A673 (cell line): ENCODE data around the gene MYH3. TPM values are rescaled to one million over a fixed set of nuclear protein-coding genes. Genes with fewer than 3 reads are reported as not detected.

Experiments used
- BruUV-seq: library from RNA; stranded (reverse); fragments of 400-500 nt; replicated peaks from 2 replicates; lab custom pipeline; 2021; lab: Mats Ljungman, UMichigan
- CTCF ChIA-PET: fragments of 300-600 bp; sonication (Branson Sonifier 250); formaldehyde crosslinking; loops from one replicate; lab custom pipeline; 2022; ENCODE audit warnings: antibody characterized with exemption; lab: Charles Lee
- POLR2A ChIA-PET: fragments of 300-600 bp; sonication (Branson Sonifier 250); formaldehyde crosslinking; loops from one replicate; lab custom pipeline; 2022; ENCODE audit warnings: antibody characterized with exemption; ENCODE audit not compliant: low non-redundant PET; lab: Charles Lee
- DNase-seq: peaks from one replicate; pipeline ENCODE4 v3.0.0-alpha.2; 2015; ENCODE audit warnings: low spot score
- H3K27ac ChIP-seq: fragments of 200-600 bp; sonication (generic); 2 replicates; pipeline ENCODE4 v1.5.1; 2016; ENCODE audit warnings: mixed run types, low read depth, mild to moderate bottlenecking, mixed read lengths, antibody characterized with exemption, low read length; ENCODE audit not compliant: poor library complexity, severe bottlenecking
- H3K27me3 ChIP-seq: fragments of 200-600 bp; sonication (generic); replicated peaks from 2 replicates; pipeline ENCODE4 v1.6.1; 2017; ENCODE audit warnings: mixed run types, low read depth, mild to moderate bottlenecking, mixed read lengths, antibody characterized with exemption, low read length; ENCODE audit not compliant: insufficient read depth, poor library complexity
- H3K36me3 ChIP-seq: fragments of 200-600 bp; sonication (generic); 2 replicates; pipeline ENCODE4 v1.6.1; 2016; ENCODE audit warnings: mixed run types, mild to moderate bottlenecking, mixed read lengths, antibody characterized with exemption, low read length; ENCODE audit not compliant: insufficient read depth, poor library complexity, severe bottlenecking
- H3K4me1 ChIP-seq: fragments of 200-600 bp; sonication (generic); 2 replicates; pipeline ENCODE4 v1.6.1; 2017; ENCODE audit warnings: mixed run types, mild to moderate bottlenecking, mixed read lengths, antibody characterized with exemption, low read length; ENCODE audit not compliant: insufficient read depth, poor library complexity, severe bottlenecking
- H3K4me3 ChIP-seq: fragments of 200-600 bp; sonication (generic); 2 replicates; pipeline ENCODE4 v1.5.1; 2016; ENCODE audit warnings: low read depth, mixed run types, mild to moderate bottlenecking, mixed read lengths, low read length; ENCODE audit not compliant: poor library complexity, severe bottlenecking
- H3K9me3 ChIP-seq: fragments of 200-600 bp; sonication (generic); 2 replicates; pipeline ENCODE4 v1.6.1; 2016; ENCODE audit warnings: mixed run types, low read depth, mild to moderate bottlenecking, mixed read lengths, antibody characterized with exemption, low read length; ENCODE audit not compliant: poor library complexity, severe bottlenecking
- EZH2 ChIP-seq: fragments of 200-600 bp; sonication (generic); IDR thresholded peaks from 2 replicates; pipeline ENCODE4 v1.6.1; 2017; ENCODE audit warnings: borderline replicate concordance, low read depth, mild to moderate bottlenecking, mixed read lengths, antibody characterized with exemption, low read length; ENCODE audit not compliant: poor library complexity, severe bottlenecking
- intact Hi-C: fragments of 100-400 bp; cut with micrococcal nuclease; formaldehyde crosslinking; loops from one replicate; pipeline ENCODE4 v1.10.0; 2022; ENCODE audit not compliant: unreplicated experiment
- total RNA-seq: library from RNA; stranded (reverse); gene quantifications from 2 replicates; pipeline ENCODE4 v1.2.3, GENCODE V29; 2021
- TF ChIP-seq, protein P1 (sequence below): fragments of 300-800, 200-600 bp; sonication (generic); conservative IDR thresholded peaks from 2 replicates; pipeline ENCODE4 v1.5.1; 2017; ENCODE audit warnings: low read depth, mild to moderate bottlenecking, antibody characterized with exemption, low read length, moderate library complexity, mixed read lengths

MYH3 gene
- total RNA-seq, 1 experiment from 2014 or later: 3.2 TPM

DNA sequence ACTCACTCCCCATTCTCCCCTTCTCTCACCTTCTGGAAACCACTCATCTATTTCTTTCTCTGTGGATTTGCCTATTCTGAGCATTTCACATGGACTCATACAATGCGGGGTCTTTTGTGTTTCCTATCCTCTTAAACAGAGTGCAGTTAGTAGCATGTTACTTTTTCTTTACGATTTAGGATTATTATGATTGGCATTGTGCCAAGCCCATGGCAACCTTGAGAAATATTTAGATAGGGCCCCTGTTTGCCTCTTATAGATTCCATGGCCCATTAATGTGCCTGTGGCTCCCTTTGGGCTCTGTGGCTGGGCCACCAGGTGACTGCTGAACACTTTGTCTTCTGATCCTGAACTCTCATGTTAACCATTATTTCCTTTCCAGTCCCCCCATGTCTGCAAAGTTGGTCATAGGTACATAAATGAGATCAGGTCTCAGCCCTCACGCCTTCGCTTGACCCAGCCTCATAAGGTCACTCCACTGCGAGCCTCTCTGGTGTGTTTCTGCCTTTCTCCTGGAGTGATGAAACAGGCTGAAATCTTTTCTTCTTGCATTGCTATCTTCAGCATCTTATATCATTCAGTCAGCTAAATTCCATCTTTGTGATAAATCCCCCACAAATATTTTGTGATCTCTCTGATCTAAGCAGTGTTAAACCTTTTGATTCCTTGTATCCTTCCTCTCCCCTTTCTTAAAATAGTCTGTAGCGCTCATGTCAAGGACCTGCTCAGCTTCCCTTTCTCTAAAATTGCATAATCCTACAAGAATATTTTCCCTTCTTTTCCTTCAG is 44.0 kb downstream of the MYH3 start:
- Histone ChIP-seq H3K4me1 (no peaks in the 10 kb centered on the region), H3K36me3 (no peaks in the 10 kb centered on the region), H3K4me3 (no peak overlapping the region), H3K9me3 (no peaks in the 10 kb centered on the region), H3K27me3 (no peaks in the 10 kb centered on the region), H3K27ac (no peak overlapping the region)
- no peak for DNase-seq
- POLR2A ChIA-PET: no interaction called here
- no TSS peak for BruUV-seq
- intact Hi-C loops: no loop called here
- CTCF ChIA-PET: no interaction called here
- TF ChIP-seq, protein P1, sequence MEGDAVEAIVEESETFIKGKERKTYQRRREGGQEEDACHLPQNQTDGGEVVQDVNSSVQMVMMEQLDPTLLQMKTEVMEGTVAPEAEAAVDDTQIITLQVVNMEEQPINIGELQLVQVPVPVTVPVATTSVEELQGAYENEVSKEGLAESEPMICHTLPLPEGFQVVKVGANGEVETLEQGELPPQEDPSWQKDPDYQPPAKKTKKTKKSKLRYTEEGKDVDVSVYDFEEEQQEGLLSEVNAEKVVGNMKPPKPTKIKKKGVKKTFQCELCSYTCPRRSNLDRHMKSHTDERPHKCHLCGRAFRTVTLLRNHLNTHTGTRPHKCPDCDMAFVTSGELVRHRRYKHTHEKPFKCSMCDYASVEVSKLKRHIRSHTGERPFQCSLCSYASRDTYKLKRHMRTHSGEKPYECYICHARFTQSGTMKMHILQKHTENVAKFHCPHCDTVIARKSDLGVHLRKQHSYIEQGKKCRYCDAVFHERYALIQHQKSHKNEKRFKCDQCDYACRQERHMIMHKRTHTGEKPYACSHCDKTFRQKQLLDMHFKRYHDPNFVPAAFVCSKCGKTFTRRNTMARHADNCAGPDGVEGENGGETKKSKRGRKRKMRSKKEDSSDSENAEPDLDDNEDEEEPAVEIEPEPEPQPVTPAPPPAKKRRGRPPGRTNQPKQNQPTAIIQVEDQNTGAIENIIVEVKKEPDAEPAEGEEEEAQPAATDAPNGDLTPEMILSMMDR: no peak
- no peak for TF ChIP-seq EZH2

DNA sequence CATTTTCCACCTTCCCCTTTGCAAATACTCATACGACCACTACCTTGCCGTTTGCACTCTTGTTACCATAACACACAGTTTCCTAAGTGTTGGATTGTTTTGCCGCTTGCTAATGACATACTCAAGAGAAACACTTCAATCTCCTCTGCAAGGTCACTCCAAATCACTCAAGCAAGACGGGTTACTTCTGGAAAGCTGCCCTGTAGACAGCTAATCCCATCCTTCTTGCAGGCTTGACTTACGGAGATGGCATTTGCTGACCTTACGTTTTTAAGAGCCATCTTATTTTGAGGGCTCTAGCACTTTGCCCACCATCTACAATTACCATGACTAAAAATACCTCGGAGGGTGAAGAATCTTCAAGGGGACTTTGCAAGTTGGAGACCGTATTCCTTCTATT is 46.2 kb downstream of the MYH3 start:
- no peak for DNase-seq
- intact Hi-C loops: no loop called here
- BruUV-seq: no TSS peak
- ChIA-PET POLR2A (no interaction called here), CTCF (no interaction called here)
- TF ChIP-seq EZH2: no peak
- TF ChIP-seq, protein P1: no peak
- Histone ChIP-seq H3K9me3 (no peaks in the 10 kb centered on the region), H3K4me1 (no peaks in the 10 kb centered on the region), H3K4me3 (no peak overlapping the region), H3K36me3 (no peaks in the 10 kb centered on the region), H3K27ac (no peak overlapping the region), H3K27me3 (no peaks in the 10 kb centered on the region)

DNA sequence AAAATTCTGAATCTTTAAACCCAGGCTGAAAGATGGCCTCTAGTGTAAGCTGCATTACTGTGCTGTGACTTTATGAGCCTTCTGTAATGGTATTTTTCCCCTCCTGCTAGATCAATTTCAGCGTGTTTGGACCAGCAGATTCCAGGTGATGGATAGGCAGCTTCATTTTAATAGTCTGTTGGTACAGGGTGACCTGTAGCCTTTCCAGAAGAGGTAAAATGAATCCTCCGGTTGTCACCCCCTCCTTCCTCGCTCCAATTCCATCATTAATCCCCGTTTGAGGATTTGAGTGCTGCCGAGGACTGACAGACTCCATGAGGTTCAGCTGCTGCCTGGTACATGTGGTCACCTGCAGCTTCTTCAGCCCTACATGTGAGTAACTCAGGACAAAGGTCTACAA is 48.9 kb downstream of the MYH3 start:
- H3K4me3 ChIP-seq: no peak overlapping the region
- no peaks in the 10 kb centered on the region for H3K27me3 ChIP-seq
- no TSS peak for BruUV-seq
- H3K9me3 ChIP-seq: no peaks in the 10 kb centered on the region
- no peaks in the 10 kb centered on the region for H3K36me3 ChIP-seq
- ChIA-PET CTCF (interaction anchor here (1.2 kb wide), 1 partner anchor 9 kb away, joined by 4 read pairs; no protein-coding TSS in a partner anchor), POLR2A (no interaction called here)
- intact Hi-C loops: no loop called here
- TF ChIP-seq, protein P1: no peak
- no peak for TF ChIP-seq EZH2
- H3K4me1 ChIP-seq: no peaks in the 10 kb centered on the region
- DNase-seq: no peak
- no peak overlapping the region for H3K27ac ChIP-seq
